HepG2 (cell line): ENCODE measurements around the gene GLIS2. TPM values are rescaled to one million over a fixed set of nuclear protein-coding genes. Genes with fewer than 3 reads are reported as not detected.

Experiments
- ATM ChIP-seq: fragments of 450-650 bp; IDR thresholded peaks from 2 replicates; pipeline ENCODE4 v1.7.1; 2017; ENCODE audit warnings: mild to moderate bottlenecking, borderline replicate concordance
- ATRX ChIP-seq: sonication (generic); formaldehyde crosslinking; IDR thresholded peaks from 2 replicates; pipeline ENCODE4 v1.4.0; 2020; ENCODE audit warnings: missing genetic modification reagents, borderline replicate concordance
- HDAC6 ChIP-seq: fragments of 200-600 bp; sonication (generic); IDR thresholded peaks from 2 replicates; pipeline ENCODE4 v1.7.0; 2017; ENCODE audit warnings: mild to moderate bottlenecking, antibody characterized with exemption, low read length, low read depth
- HIVEP1 ChIP-seq: sonication (generic); formaldehyde crosslinking; IDR thresholded peaks from 2 replicates; pipeline ENCODE4 v1.4.0; 2020; ENCODE audit warnings: mild to moderate bottlenecking, missing genetic modification reagents
- KMT2A ChIP-seq: sonication (generic); formaldehyde crosslinking; IDR thresholded peaks from 2 replicates; pipeline ENCODE4 v1.4.0; 2020; ENCODE audit warnings: missing genetic modification reagents
- NCOR1 ChIP-seq: fragments of 200-600 bp; sonication (generic); IDR thresholded peaks from 2 replicates; pipeline ENCODE4 v1.7.0; 2017; ENCODE audit warnings: antibody characterized with exemption, low read length, borderline replicate concordance
- NONO ChIP-seq, 2 experiments: fragments of 450-650 bp in 1 of 2; sonication (generic) in 1 of 2; formaldehyde crosslinking in 1 of 2; IDR thresholded peaks in 1 of 2; conservative IDR thresholded peaks in 1 of 2; 2 replicates each; pipeline versions ENCODE4 v1.6.1 to v1.8.0; 2017 to 2022; ENCODE audit warnings: mild to moderate bottlenecking in 1 of 2, missing genetic modification reagents in 1 of 2, moderate library complexity in 1 of 2
- SCMH1 ChIP-seq: sonication (generic); formaldehyde crosslinking; IDR thresholded peaks from 2 replicates; pipeline ENCODE4 v1.9.0; 2021; ENCODE audit warnings: missing genetic modification reagents, mild to moderate bottlenecking, borderline replicate concordance
- SPEN ChIP-seq: sonication (generic); formaldehyde crosslinking; IDR thresholded peaks from 2 replicates; pipeline ENCODE4 v1.5.1; 2020; ENCODE audit warnings: low read depth, mild to moderate bottlenecking, missing genetic modification reagents
- TCF7 ChIP-seq: sonication (generic); IDR thresholded peaks from 2 replicates; pipeline ENCODE4 v1.6.1; 2016; ENCODE audit warnings: antibody characterized with exemption, low read depth
- ZNF501 ChIP-seq: sonication (generic); formaldehyde crosslinking; IDR thresholded peaks from 2 replicates; pipeline ENCODE4 v1.5.1; 2020; ENCODE audit warnings: mild to moderate bottlenecking, moderate library complexity, missing genetic modification reagents
- ZNF552 ChIP-seq: sonication (generic); formaldehyde crosslinking; IDR thresholded peaks from 2 replicates; pipeline ENCODE4 v1.9.0; 2022; ENCODE audit warnings: missing genetic modification reagents, mild to moderate bottlenecking, borderline replicate concordance
- ZNF614 ChIP-seq: IDR thresholded peaks from 2 replicates; pipeline ENCODE4 v1.6.1; 2018; ENCODE audit warnings: missing biosample characterization, missing genetic modification reagents, inconsistent platforms, borderline replicate concordance
- polyA plus RNA-seq, 8 experiments: library from polyadenylated mRNA; depleted of rRNA in 3 of 8; stranded (reverse) in 7 of 8; unstranded in 1 of 8; fragments of >200 nt; fragmentation: Illumina TruSeq in 4 of 8; extraction: Trizol in 4 of 8; gene quantifications; 2 replicates each; pipeline versions ENCODE4 v1.2.1 to v1.2.3, GENCODE V29; 2011 to 2016; ENCODE audit warnings: low read depth in 4 of 8, missing spikeins in 1 of 8, mixed read lengths in 1 of 8; ENCODE audit not compliant: insufficient read depth in 1 of 8
- total RNA-seq, 5 experiments: library from RNA; depleted of rRNA; stranded (reverse); fragments of >200 nt; fragmentation: Illumina TruSeq; extraction: Trizol; gene quantifications; 2 replicates each; pipeline ENCODE4 v1.2.3, GENCODE V29; 2016; ENCODE audit warnings: low read depth in 1 of 5
- TF ChIP-seq, protein P1 (sequence below): sonication (generic); formaldehyde crosslinking; IDR thresholded peaks from 2 replicates; pipeline ENCODE4 v1.4.0; 2020; ENCODE audit warnings: mild to moderate bottlenecking, low read depth, missing genetic modification reagents
- TF ChIP-seq, protein P2 (sequence below): sonication (generic); formaldehyde crosslinking; IDR thresholded peaks from 2 replicates; pipeline ENCODE4 v1.8.0; 2022; ENCODE audit warnings: missing genetic modification reagents, mild to moderate bottlenecking, moderate library complexity, borderline replicate concordance
- TF ChIP-seq, protein P3 (sequence below): sonication (generic); formaldehyde crosslinking; IDR thresholded peaks from 2 replicates; pipeline ENCODE4 v1.4.0; 2020; ENCODE audit warnings: missing genetic modification reagents
- TF ChIP-seq, protein P4 (sequence below): sonication (generic); formaldehyde crosslinking; IDR thresholded peaks from 2 replicates; pipeline ENCODE4 v1.4.0; 2020; ENCODE audit warnings: missing genetic modification reagents, borderline replicate concordance
- TF ChIP-seq, protein P5 (sequence below): sonication (generic); formaldehyde crosslinking; IDR thresholded peaks from 2 replicates; pipeline ENCODE4 v1.4.0; 2020; ENCODE audit warnings: mild to moderate bottlenecking, missing genetic modification reagents

Gene GLIS2
- total and polyA plus RNA-seq, 2 of the 13 experiments (the other 11 are each of a cell fraction or from before 2014, with no cell fraction given), result 0.28 to 0.29 TPM

DNA sequence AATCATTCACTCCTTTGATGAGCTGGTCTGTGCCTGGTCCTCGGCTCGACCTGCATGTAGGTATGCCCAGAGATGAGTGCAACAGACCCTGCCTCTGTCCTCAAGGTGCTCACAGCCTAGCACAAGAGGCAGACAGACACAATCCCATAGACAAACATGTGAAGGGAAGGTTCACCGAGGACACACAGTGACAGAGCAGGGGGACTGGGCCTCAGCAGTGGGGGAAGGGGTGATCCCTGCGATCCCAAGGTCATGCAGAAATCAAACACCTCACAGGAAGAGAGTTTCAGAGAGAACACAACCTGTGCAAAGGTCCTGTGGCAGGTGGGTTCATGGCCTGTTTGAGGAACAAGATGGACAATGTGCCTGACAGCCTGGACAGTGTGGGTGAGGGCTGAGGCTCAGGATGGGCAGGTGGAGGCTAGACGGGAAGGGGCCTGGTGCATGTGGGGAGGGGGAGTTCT is 51.6 kb downstream of the GLIS2 start (continued):
- TF ChIP-seq HIVEP1 (peak; percentile 90), NONO (IDR thresholded peaks at IDR 0.05) (no peak), NONO (CRISPR knock-in tag; conservative IDR thresholded peaks at IDR 0.05) (peak; percentile 88), ATM (no peak), ZNF501 (CRISPR knock-in tag) (0 out of 2 replicates have a peak, but pooled peaks have one; percentile 42), ATRX (CRISPR knock-in tag) (no peak), TCF7 (no peak), SCMH1 (CRISPR knock-in tag) (no peak), NCOR1 (peak; percentile 67; the same call in 1 of the 2 replicates), ZNF614 (CRISPR knock-in tag) (no peak), SPEN (CRISPR knock-in tag) (peak; percentile 64; the same call in 1 of the 2 replicates), ZNF552 (CRISPR knock-in tag) (0 out of 2 replicates have a peak, but pooled peaks have one; percentile 30), KMT2A (CRISPR knock-in tag) (no peak), HDAC6 (no peak)
- TF ChIP-seq, protein P1, sequence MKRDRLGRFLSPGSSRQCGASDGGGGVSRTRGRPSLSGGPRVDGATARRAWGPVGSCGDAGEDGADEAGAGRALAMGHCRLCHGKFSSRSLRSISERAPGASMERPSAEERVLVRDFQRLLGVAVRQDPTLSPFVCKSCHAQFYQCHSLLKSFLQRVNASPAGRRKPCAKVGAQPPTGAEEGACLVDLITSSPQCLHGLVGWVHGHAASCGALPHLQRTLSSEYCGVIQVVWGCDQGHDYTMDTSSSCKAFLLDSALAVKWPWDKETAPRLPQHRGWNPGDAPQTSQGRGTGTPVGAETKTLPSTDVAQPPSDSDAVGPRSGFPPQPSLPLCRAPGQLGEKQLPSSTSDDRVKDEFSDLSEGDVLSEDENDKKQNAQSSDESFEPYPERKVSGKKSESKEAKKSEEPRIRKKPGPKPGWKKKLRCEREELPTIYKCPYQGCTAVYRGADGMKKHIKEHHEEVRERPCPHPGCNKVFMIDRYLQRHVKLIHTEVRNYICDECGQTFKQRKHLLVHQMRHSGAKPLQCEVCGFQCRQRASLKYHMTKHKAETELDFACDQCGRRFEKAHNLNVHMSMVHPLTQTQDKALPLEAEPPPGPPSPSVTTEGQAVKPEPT (CRISPR knock-in tag), result 0 out of 2 replicates have a peak, but pooled peaks have one; percentile 40
- TF ChIP-seq, protein P2, sequence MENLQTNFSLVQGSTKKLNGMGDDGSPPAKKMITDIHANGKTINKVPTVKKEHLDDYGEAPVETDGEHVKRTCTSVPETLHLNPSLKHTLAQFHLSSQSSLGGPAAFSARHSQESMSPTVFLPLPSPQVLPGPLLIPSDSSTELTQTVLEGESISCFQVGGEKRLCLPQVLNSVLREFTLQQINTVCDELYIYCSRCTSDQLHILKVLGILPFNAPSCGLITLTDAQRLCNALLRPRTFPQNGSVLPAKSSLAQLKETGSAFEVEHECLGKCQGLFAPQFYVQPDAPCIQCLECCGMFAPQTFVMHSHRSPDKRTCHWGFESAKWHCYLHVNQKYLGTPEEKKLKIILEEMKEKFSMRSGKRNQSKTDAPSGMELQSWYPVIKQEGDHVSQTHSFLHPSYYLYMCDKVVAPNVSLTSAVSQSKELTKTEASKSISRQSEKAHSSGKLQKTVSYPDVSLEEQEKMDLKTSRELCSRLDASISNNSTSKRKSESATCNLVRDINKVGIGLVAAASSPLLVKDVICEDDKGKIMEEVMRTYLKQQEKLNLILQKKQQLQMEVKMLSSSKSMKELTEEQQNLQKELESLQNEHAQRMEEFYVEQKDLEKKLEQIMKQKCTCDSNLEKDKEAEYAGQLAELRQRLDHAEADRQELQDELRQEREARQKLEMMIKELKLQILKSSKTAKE (CRISPR knock-in tag), result peak; percentile 90
- TF ChIP-seq, protein P3, sequence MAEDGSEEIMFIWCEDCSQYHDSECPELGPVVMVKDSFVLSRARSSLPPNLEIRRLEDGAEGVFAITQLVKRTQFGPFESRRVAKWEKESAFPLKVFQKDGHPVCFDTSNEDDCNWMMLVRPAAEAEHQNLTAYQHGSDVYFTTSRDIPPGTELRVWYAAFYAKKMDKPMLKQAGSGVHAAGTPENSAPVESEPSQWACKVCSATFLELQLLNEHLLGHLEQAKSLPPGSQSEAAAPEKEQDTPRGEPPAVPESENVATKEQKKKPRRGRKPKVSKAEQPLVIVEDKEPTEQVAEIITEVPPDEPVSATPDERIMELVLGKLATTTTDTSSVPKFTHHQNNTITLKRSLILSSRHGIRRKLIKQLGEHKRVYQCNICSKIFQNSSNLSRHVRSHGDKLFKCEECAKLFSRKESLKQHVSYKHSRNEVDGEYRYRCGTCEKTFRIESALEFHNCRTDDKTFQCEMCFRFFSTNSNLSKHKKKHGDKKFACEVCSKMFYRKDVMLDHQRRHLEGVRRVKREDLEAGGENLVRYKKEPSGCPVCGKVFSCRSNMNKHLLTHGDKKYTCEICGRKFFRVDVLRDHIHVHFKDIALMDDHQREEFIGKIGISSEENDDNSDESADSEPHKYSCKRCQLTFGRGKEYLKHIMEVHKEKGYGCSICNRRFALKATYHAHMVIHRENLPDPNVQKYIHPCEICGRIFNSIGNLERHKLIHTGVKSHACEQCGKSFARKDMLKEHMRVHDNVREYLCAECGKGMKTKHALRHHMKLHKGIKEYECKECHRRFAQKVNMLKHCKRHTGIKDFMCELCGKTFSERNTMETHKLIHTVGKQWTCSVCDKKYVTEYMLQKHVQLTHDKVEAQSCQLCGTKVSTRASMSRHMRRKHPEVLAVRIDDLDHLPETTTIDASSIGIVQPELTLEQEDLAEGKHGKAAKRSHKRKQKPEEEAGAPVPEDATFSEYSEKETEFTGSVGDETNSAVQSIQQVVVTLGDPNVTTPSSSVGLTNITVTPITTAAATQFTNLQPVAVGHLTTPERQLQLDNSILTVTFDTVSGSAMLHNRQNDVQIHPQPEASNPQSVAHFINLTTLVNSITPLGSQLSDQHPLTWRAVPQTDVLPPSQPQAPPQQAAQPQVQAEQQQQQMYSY, result no peak
- TF ChIP-seq, protein P4, sequence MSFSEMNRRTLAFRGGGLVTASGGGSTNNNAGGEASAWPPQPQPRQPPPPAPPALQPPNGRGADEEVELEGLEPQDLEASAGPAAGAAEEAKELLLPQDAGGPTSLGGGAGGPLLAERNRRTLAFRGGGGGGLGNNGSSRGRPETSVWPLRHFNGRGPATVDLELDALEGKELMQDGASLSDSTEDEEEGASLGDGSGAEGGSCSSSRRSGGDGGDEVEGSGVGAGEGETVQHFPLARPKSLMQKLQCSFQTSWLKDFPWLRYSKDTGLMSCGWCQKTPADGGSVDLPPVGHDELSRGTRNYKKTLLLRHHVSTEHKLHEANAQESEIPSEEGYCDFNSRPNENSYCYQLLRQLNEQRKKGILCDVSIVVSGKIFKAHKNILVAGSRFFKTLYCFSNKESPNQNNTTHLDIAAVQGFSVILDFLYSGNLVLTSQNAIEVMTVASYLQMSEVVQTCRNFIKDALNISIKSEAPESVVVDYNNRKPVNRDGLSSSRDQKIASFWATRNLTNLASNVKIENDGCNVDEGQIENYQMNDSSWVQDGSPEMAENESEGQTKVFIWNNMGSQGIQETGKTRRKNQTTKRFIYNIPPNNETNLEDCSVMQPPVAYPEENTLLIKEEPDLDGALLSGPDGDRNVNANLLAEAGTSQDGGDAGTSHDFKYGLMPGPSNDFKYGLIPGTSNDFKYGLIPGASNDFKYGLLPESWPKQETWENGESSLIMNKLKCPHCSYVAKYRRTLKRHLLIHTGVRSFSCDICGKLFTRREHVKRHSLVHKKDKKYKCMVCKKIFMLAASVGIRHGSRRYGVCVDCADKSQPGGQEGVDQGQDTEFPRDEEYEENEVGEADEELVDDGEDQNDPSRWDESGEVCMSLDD (CRISPR knock-in tag), result no peak
- TF ChIP-seq, protein P5, sequence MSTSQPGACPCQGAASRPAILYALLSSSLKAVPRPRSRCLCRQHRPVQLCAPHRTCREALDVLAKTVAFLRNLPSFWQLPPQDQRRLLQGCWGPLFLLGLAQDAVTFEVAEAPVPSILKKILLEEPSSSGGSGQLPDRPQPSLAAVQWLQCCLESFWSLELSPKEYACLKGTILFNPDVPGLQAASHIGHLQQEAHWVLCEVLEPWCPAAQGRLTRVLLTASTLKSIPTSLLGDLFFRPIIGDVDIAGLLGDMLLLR (CRISPR knock-in tag), result 0 out of 2 replicates have a peak, but pooled peaks have one; percentile 46
